Fibroblast of lung (primary cell): ENCODE data around the gene CADM2. TPM values are rescaled to one million over a fixed set of nuclear protein-coding genes. Genes with fewer than 3 reads are reported as not detected.

Source experiments
- DNase-seq, 2 donors: peaks; one replicate each; pipeline versions ENCODE4 v3.0.0 to v3.0.0-alpha.2; 2010; ENCODE audit warnings: low read depth in 2 of 2
- H2AFZ ChIP-seq: 2 replicates; pipeline ENCODE4 v1.5.1; 2012; ENCODE audit warnings: low read length, control low read depth, inconsistent platforms
- H3K27ac ChIP-seq: 2 replicates; pipeline ENCODE4 v1.5.1; 2011; ENCODE audit warnings: low read length, control low read depth; ENCODE audit not compliant: insufficient read depth
- H3K27me3 ChIP-seq: 2 replicates; pipeline ENCODE4 v1.5.1; 2011; ENCODE audit warnings: mild to moderate bottlenecking, low read length; ENCODE audit not compliant: control insufficient read depth, insufficient read depth
- H3K36me3 ChIP-seq: 2 replicates; pipeline ENCODE4 v1.5.1; 2011; ENCODE audit warnings: low read length; ENCODE audit not compliant: control insufficient read depth, insufficient read depth
- H3K4me1 ChIP-seq: 2 replicates; pipeline ENCODE4 v1.5.1; 2011; ENCODE audit warnings: low read length; ENCODE audit not compliant: control insufficient read depth, insufficient read depth; ENCODE audit errors: extremely low read depth
- H3K4me2 ChIP-seq: 2 replicates; pipeline ENCODE4 v1.5.1; 2011; ENCODE audit warnings: low read length, control low read depth; ENCODE audit not compliant: insufficient read depth; ENCODE audit errors: extremely low read depth
- H3K4me3 ChIP-seq, 4 experiments: fragments of 200-600 bp in 1 of 4; sonication (generic) in 1 of 4; replicated peaks in 1 of 4; 2 replicates each; pipeline ENCODE4 v1.5.1; 2011 to 2016; ENCODE audit warnings: low read length in 4 of 4, low read depth in 3 of 4, mild to moderate bottlenecking in 3 of 4, control low read depth in 2 of 4, inconsistent platforms in 1 of 4, mixed read lengths in 1 of 4; ENCODE audit not compliant: insufficient read depth in 1 of 4; ENCODE audit errors: control extremely low read depth in 1 of 4
- H3K79me2 ChIP-seq: 2 replicates; pipeline ENCODE4 v1.5.1; 2012; ENCODE audit warnings: mild to moderate bottlenecking, low read length, inconsistent platforms; ENCODE audit not compliant: control insufficient read depth, insufficient read depth
- H3K9ac ChIP-seq: 2 replicates; pipeline ENCODE4 v1.5.1; 2011; ENCODE audit warnings: mild to moderate bottlenecking, low read length, control low read depth; ENCODE audit not compliant: insufficient read depth
- H3K9me3 ChIP-seq: 2 replicates; pipeline ENCODE4 v1.5.1; 2012; ENCODE audit warnings: low read depth, low read length; ENCODE audit not compliant: control insufficient read depth, insufficient read depth
- H4K20me1 ChIP-seq: 2 replicates; pipeline ENCODE4 v1.5.1; 2011; ENCODE audit warnings: low read length; ENCODE audit not compliant: control insufficient read depth, insufficient read depth; ENCODE audit errors: extremely low read depth
- CTCF ChIP-seq, 2 donors: IDR thresholded peaks in 1 of 2; conservative IDR thresholded peaks in 1 of 2; 1 replicate in 1 of 2; 2 replicates in 1 of 2; pipeline ENCODE4 v1.5.1; 2011 to 2012; ENCODE audit warnings: low read length in 2 of 2, control low read depth in 1 of 2, inconsistent platforms in 1 of 2, low read depth in 1 of 2, mild to moderate bottlenecking in 1 of 2
- EZH2 ChIP-seq: IDR thresholded peaks from 2 replicates; pipeline ENCODE4 v1.5.1; 2012; ENCODE audit warnings: low read length, control low read depth, mild to moderate bottlenecking; ENCODE audit errors: missing control alignments
- polyA plus RNA-seq, 2 donors: library from polyadenylated mRNA; depleted of rRNA in 1 of 2; stranded (reverse) in 1 of 2; unstranded in 1 of 2; fragments of >200 nt; gene quantifications; 2 replicates each; pipeline ENCODE4 v1.2.1, GENCODE V29; 2011 to 2012; ENCODE audit warnings: missing spikeins in 1 of 2
- total RNA-seq: library from RNA; depleted of rRNA; stranded (reverse); fragments of >200 nt; gene quantifications from 2 replicates; pipeline ENCODE4 v1.2.1, GENCODE V29; 2014

CADM2 gene
- total and polyA plus RNA-seq, 2 donors (not counting 1 experiment from before 2014, with no cell fraction given), result under 0.01 to 0.12 TPM

- H2AFZ ChIP-seq, result no peak overlapping the region
- no peak overlapping the region for H3K27ac ChIP-seq
- H3K27me3 ChIP-seq, result no peaks in the 10 kb centered on the region
- H3K36me3 ChIP-seq, result no peaks in the 10 kb centered on the region
- H3K9ac ChIP-seq, result no peak overlapping the region
- H3K4me3 ChIP-seq, result no peak overlapping the region
- no peaks in the 10 kb centered on the region for H3K4me1 ChIP-seq
- H3K9me3 ChIP-seq, result no peaks in the 10 kb centered on the region
- H3K4me2 ChIP-seq, result no peak overlapping the region
- no peaks in the 10 kb centered on the region for H3K79me2 ChIP-seq
- no peak for DNase-seq
- TF ChIP-seq CTCF (conservative IDR thresholded peaks at IDR 0.05 in 1 of 2, IDR thresholded peaks at IDR 0.05 in 1 of 2; ENCODE audit: low read depth in 1 of 2, low read length in 2 of 2), result no peak
- H4K20me1 ChIP-seq, result no peaks in the 10 kb centered on the region
These were observed 39.8 kb downstream of the CADM2 start for GRCh38 chr3:84998545-84998944.

GRCh38 chr3:85003479-85003878 lies 44.7 kb downstream of the CADM2 start:
- H3K4me2 ChIP-seq, result no peak overlapping the region
- H4K20me1 ChIP-seq, result no peaks in the 10 kb centered on the region
- no peaks in the 10 kb centered on the region for H3K27me3 ChIP-seq
- H3K27ac ChIP-seq, result no peak overlapping the region
- no peaks in the 10 kb centered on the region for H3K36me3 ChIP-seq
- no peaks in the 10 kb centered on the region for H3K79me2 ChIP-seq
- TF ChIP-seq EZH2 (no peak), CTCF (conservative IDR thresholded peaks at IDR 0.05 in 1 of 2, IDR thresholded peaks at IDR 0.05 in 1 of 2; ENCODE audit: low read depth in 1 of 2, low read length in 2 of 2) (no peak)
- no peak overlapping the region for H2AFZ ChIP-seq
- H3K9ac ChIP-seq, result no peak overlapping the region
- no peaks in the 10 kb centered on the region for H3K4me1 ChIP-seq
- peak in 1 of 2 donors; percentile 15 for DNase-seq
- no peak overlapping the region for H3K4me3 ChIP-seq
- H3K9me3 ChIP-seq, result no peaks in the 10 kb centered on the region

GRCh38 chr3:85004147-85004546 lies 45.4 kb downstream of the CADM2 start:
- TF ChIP-seq EZH2, result no peak
- no peak for TF ChIP-seq CTCF (conservative IDR thresholded peaks at IDR 0.05 in 1 of 2, IDR thresholded peaks at IDR 0.05 in 1 of 2; ENCODE audit: low read depth in 1 of 2, low read length in 2 of 2)
- Histone ChIP-seq H3K36me3 (no peaks in the 10 kb centered on the region), H3K9ac (no peak overlapping the region), H3K4me1 (no peaks in the 10 kb centered on the region), H3K27ac (no peak overlapping the region), H3K4me3 (no peak overlapping the region), H2AFZ (no peak overlapping the region), H4K20me1 (no peaks in the 10 kb centered on the region), H3K4me2 (no peak overlapping the region), H3K27me3 (no peaks in the 10 kb centered on the region), H3K9me3 (no peaks in the 10 kb centered on the region), H3K79me2 (no peaks in the 10 kb centered on the region)
- DNase-seq, result no peak
